ENCODE measurements around the gene CCNJL. TPM values are rescaled to one million over a fixed set of nuclear protein-coding genes. Genes with fewer than 3 reads are reported as not detected.

CCNJL gene
- polyA plus RNA-seq, 1 donor (not counting 4 experiments of a cell fraction or from before 2014, with no cell fraction given) = 1.6 TPM

DNA sequence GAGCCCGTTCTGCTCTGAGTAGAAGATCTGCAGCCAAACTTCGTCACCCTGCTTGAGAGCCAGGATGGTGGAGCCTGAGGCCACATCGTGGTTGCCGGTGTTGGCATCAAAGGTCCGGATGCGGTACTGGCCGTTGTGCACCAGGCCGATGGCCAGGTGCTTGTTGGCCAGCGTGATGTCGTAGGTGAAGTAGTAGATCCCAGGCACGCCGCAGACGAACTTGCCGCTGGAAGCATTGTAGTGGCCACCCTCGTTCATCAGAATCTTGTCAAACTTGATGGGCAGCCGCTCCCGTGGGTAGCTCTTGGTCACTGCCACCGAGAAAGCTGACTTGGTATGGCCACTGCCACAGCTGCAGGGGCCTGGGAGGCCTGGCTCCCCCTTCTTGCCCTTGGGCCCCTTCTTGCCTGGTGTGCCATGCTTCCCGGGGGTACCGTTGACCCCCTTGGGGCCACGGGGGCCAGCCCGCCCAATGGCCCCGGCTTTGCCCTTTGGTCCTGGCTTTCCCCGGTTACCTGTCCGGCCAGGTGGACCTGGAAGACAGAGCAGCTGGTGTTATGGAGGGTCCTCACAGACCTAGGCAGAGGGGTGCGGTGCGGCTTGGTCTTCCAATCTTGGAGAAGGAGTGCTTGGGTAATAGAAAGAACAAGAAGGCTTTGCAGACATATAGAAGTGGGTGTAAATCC lies 37.0 kb upstream of the CCNJL start:
- TF ChIP-seq, protein P1, sequence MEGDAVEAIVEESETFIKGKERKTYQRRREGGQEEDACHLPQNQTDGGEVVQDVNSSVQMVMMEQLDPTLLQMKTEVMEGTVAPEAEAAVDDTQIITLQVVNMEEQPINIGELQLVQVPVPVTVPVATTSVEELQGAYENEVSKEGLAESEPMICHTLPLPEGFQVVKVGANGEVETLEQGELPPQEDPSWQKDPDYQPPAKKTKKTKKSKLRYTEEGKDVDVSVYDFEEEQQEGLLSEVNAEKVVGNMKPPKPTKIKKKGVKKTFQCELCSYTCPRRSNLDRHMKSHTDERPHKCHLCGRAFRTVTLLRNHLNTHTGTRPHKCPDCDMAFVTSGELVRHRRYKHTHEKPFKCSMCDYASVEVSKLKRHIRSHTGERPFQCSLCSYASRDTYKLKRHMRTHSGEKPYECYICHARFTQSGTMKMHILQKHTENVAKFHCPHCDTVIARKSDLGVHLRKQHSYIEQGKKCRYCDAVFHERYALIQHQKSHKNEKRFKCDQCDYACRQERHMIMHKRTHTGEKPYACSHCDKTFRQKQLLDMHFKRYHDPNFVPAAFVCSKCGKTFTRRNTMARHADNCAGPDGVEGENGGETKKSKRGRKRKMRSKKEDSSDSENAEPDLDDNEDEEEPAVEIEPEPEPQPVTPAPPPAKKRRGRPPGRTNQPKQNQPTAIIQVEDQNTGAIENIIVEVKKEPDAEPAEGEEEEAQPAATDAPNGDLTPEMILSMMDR (optimal IDR thresholded peaks at IDR 0.05 in 1 of 3, IDR thresholded peaks at IDR 0.05 in 1 of 3, conservative IDR thresholded peaks at IDR 0.05 in 1 of 3; ENCODE audit: extremely low read depth in 1 of 3, insufficient read depth in 2 of 3, low read length in 3 of 3) = no peak
- TF ChIP-seq EZH2 (IDR thresholded peaks at IDR 0.05; ENCODE audit: low read length) = no peak
- dilution Hi-C loops (cut with MboI; ENCODE audit: extremely low pct_ligation_motif_present, low sequenced_read_pairs) = no loop called here
- H4K20me1 ChIP-seq (ENCODE audit: control insufficient read depth, extremely low read depth, insufficient read depth, low read length) = no peaks in the 10 kb centered on the region

DNA sequence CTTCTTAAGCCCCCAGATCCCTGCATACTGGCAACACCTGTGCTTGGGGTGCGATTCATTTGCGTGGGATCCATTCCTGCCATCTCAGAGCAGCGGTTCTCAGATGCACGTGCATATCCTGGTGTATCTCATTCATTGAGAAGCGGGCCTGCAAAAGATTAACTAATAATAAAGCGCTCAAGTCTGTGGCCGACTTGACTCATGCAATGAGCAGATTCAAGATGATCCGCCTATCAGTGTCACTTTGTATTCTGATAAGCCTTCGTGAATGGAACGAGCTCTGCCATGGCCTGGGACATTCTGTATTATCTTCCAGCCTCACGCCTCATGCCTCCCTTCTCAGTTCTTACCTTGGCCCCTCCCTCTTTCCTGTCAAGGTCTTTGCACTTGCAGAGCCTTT lies 35.7 kb upstream of the CCNJL start:
- dilution Hi-C loops (cut with MboI; ENCODE audit: extremely low pct_ligation_motif_present, low sequenced_read_pairs) = no loop called here
- Histone ChIP-seq H3K36me3 (ENCODE audit: control insufficient read depth in 2 of 2, extremely low read depth in 1 of 2, insufficient read depth in 2 of 2, low read length in 2 of 2) (no peaks in the 10 kb centered on the region), H3K9ac (ENCODE audit: control insufficient read depth, extremely low read depth, insufficient read depth, low read length) (no peak overlapping the region), H2AFZ (ENCODE audit: control insufficient read depth, low read length) (no peak overlapping the region), H4K20me1 (ENCODE audit: control insufficient read depth, extremely low read depth, insufficient read depth, low read length) (no peaks in the 10 kb centered on the region), H3K4me1 (ENCODE audit: control insufficient read depth, extremely low read depth, insufficient read depth, low read length) (no peaks in the 10 kb centered on the region), H3K27ac (ENCODE audit: control insufficient read depth, insufficient read depth, low read length) (no peak overlapping the region), H3K27me3 (ENCODE audit: control insufficient read depth, extremely low read depth, insufficient read depth, low read length) (no peaks in the 10 kb centered on the region), H3K9me1 (ENCODE audit: control insufficient read depth, extremely low read depth, insufficient read depth, low read length) (no peaks in the 10 kb centered on the region), H3K9me3 (ENCODE audit: control insufficient read depth, low read depth, low read length) (no peaks in the 10 kb centered on the region), H3K4me3 (ENCODE audit: control insufficient read depth in 2 of 3, extremely low read depth in 1 of 3, insufficient read depth in 2 of 3, low read depth in 1 of 3, low read length in 3 of 3) (no peak overlapping the region), H3K4me2 (ENCODE audit: control insufficient read depth, extremely low read depth, insufficient read depth, low read depth, low read length) (no peak overlapping the region), H3K79me2 (ENCODE audit: control insufficient read depth, insufficient read depth, low read length) (no peaks in the 10 kb centered on the region)
- TF ChIP-seq EZH2 (IDR thresholded peaks at IDR 0.05; ENCODE audit: low read length) = no peak
- TF ChIP-seq, protein P1 (optimal IDR thresholded peaks at IDR 0.05 in 1 of 3, IDR thresholded peaks at IDR 0.05 in 1 of 3, conservative IDR thresholded peaks at IDR 0.05 in 1 of 3; ENCODE audit: extremely low read depth in 1 of 3, insufficient read depth in 2 of 3, low read length in 3 of 3) = no peak
- FAIRE-seq (no peak), DNase-seq (ENCODE audit: low read depth, low spot score) (no peak)

More for the DNA sequence above, 37.0 kb upstream of the CCNJL start:
- FAIRE-seq = no peak
- no peaks in the 10 kb centered on the region for H3K9me1 ChIP-seq (ENCODE audit: control insufficient read depth, extremely low read depth, insufficient read depth, low read length)
- DNase-seq (ENCODE audit: low read depth, low spot score) = no peak
- H3K27ac ChIP-seq (ENCODE audit: control insufficient read depth, insufficient read depth, low read length) = no peak overlapping the region
- H2AFZ ChIP-seq (ENCODE audit: control insufficient read depth, low read length) = no peak overlapping the region
- H3K4me3 ChIP-seq (ENCODE audit: control insufficient read depth in 2 of 3, extremely low read depth in 1 of 3, insufficient read depth in 2 of 3, low read depth in 1 of 3, low read length in 3 of 3) = no peak overlapping the region
- no peaks in the 10 kb centered on the region for H3K4me1 ChIP-seq (ENCODE audit: control insufficient read depth, extremely low read depth, insufficient read depth, low read length)
- no peaks in the 10 kb centered on the region for H3K9me3 ChIP-seq (ENCODE audit: control insufficient read depth, low read depth, low read length)
- no peak overlapping the region for H3K9ac ChIP-seq (ENCODE audit: control insufficient read depth, extremely low read depth, insufficient read depth, low read length)
- no peaks in the 10 kb centered on the region for H3K36me3 ChIP-seq (ENCODE audit: control insufficient read depth in 2 of 2, extremely low read depth in 1 of 2, insufficient read depth in 2 of 2, low read length in 2 of 2)
- no peak overlapping the region for H3K4me2 ChIP-seq (ENCODE audit: control insufficient read depth, extremely low read depth, insufficient read depth, low read depth, low read length)
- H3K79me2 ChIP-seq (ENCODE audit: control insufficient read depth, insufficient read depth, low read length) = no peaks in the 10 kb centered on the region
- no peaks in the 10 kb centered on the region for H3K27me3 ChIP-seq (ENCODE audit: control insufficient read depth, extremely low read depth, insufficient read depth, low read length)

All from keratinocyte (primary cell).